HCT116 (cell line): Measurements from ENCODE around the gene F7.

ENCODE experiments used
- POLR2AphosphoS5 ChIP-seq: IDR thresholded peaks from 2 replicates; pipeline ENCODE4 v1.6.1; 2011; ENCODE audit warnings: mild to moderate bottlenecking, low read depth, low read length, moderate library complexity
- TCF7L2 ChIP-seq: IDR thresholded peaks from 2 replicates; pipeline ENCODE4 v1.7.0; 2011; ENCODE audit warnings: borderline replicate concordance, inconsistent platforms; ENCODE audit not compliant: insufficient read depth, insufficient read length; ENCODE audit errors: extremely low read depth
- ZFX ChIP-seq: fragments of 450-650 bp; IDR thresholded peaks from 2 replicates; pipeline ENCODE4 v1.6.1; 2017
- TF ChIP-seq, protein P1 (sequence below), 3 experiments: fragments of 200-600 bp in 1 of 3; sonication (generic) in 1 of 3; IDR thresholded peaks in 2 of 3; conservative IDR thresholded peaks in 1 of 3; 2 replicates each; pipeline ENCODE4 v1.5.1; 2012 to 2017; ENCODE audit warnings: low read depth in 2 of 3, low read length in 2 of 3, antibody characterized with exemption in 1 of 3, borderline replicate concordance in 1 of 3, control low read depth in 1 of 3, mild to moderate bottlenecking in 1 of 3, mixed read lengths in 1 of 3, mixed run types in 1 of 3, moderate library complexity in 1 of 3; ENCODE audit not compliant: insufficient read depth in 1 of 3

- TF ChIP-seq, protein P1, sequence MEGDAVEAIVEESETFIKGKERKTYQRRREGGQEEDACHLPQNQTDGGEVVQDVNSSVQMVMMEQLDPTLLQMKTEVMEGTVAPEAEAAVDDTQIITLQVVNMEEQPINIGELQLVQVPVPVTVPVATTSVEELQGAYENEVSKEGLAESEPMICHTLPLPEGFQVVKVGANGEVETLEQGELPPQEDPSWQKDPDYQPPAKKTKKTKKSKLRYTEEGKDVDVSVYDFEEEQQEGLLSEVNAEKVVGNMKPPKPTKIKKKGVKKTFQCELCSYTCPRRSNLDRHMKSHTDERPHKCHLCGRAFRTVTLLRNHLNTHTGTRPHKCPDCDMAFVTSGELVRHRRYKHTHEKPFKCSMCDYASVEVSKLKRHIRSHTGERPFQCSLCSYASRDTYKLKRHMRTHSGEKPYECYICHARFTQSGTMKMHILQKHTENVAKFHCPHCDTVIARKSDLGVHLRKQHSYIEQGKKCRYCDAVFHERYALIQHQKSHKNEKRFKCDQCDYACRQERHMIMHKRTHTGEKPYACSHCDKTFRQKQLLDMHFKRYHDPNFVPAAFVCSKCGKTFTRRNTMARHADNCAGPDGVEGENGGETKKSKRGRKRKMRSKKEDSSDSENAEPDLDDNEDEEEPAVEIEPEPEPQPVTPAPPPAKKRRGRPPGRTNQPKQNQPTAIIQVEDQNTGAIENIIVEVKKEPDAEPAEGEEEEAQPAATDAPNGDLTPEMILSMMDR (IDR thresholded peaks at IDR 0.05 in 2 of 3, conservative IDR thresholded peaks at IDR 0.05 in 1 of 3; ENCODE audit: borderline replicate concordance in 1 of 3, insufficient read depth in 1 of 3, low read depth in 2 of 3, low read length in 2 of 3), result no peak
- TF ChIP-seq POLR2AphosphoS5 (no peak), TCF7L2 (no peak), ZFX (no peak)
Observed at GRCh38 chr13:113061271-113061625, 44.3 kb upstream of the F7 start.
